Upper lobe of left lung (tissue), 4 donors: ENCODE data around the gene DCLK1.

Source experiments
- POLR2A ChIP-seq, 4 donors: fragments of 450-650 bp; IDR thresholded peaks; one replicate each; pipeline ENCODE4 v1.5.1; 2016 to 2017; ENCODE audit warnings: antibody characterized with exemption in 4 of 4, mild to moderate bottlenecking in 2 of 4
- POLR2AphosphoS5 ChIP-seq, 2 donors: sonication (generic); formaldehyde crosslinking; IDR thresholded peaks; one replicate each; pipeline ENCODE4 v1.5.1; 2017; ENCODE audit warnings: antibody characterized with exemption in 2 of 2
- TF ChIP-seq, protein P1 (sequence below), 6 experiments: fragments of 450-650 bp in 4 of 6; fragments of 200-600 bp in 2 of 6; sonication (generic) in 2 of 6; IDR thresholded peaks; one replicate each; pipeline ENCODE4 v1.5.1; 2016 to 2019; ENCODE audit warnings: antibody characterized with exemption in 6 of 6

DNA sequence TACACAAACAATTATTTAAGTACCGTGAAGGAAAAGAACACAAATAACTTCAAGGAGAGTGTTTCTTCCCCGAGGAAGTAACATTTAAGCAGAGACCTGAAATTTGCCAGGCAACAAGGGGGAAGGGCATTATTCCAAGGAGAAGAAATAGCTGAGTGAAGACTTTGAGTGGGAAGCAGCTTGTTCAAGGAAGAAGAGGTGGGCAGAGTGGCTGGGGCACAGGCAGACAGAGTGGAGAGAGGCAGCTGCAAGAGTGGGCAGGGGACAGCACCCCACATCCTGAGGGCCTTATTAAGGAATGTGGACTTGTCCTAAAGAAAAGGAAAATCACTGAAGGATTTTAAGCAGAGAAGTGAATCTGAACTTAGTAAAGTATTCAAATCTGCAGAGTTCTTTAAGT is 4.7 kb upstream of the DCLK1 start:
- TF ChIP-seq, protein P1, sequence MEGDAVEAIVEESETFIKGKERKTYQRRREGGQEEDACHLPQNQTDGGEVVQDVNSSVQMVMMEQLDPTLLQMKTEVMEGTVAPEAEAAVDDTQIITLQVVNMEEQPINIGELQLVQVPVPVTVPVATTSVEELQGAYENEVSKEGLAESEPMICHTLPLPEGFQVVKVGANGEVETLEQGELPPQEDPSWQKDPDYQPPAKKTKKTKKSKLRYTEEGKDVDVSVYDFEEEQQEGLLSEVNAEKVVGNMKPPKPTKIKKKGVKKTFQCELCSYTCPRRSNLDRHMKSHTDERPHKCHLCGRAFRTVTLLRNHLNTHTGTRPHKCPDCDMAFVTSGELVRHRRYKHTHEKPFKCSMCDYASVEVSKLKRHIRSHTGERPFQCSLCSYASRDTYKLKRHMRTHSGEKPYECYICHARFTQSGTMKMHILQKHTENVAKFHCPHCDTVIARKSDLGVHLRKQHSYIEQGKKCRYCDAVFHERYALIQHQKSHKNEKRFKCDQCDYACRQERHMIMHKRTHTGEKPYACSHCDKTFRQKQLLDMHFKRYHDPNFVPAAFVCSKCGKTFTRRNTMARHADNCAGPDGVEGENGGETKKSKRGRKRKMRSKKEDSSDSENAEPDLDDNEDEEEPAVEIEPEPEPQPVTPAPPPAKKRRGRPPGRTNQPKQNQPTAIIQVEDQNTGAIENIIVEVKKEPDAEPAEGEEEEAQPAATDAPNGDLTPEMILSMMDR (IDR thresholded peaks at IDR 0.05): no peak
- TF ChIP-seq POLR2A (IDR thresholded peaks at IDR 0.05) (no peak), POLR2AphosphoS5 (IDR thresholded peaks at IDR 0.05) (no peak)
